ENCODE measurements around the gene COX8A. TPM values are rescaled to one million over a fixed set of nuclear protein-coding genes. Genes with fewer than 3 reads are reported as not detected.

The COX8A gene
- total and polyA plus RNA-seq, 4 donors: 149 to 779 (median 514) TPM

- Histone ChIP-seq H3K36me3 (ENCODE audit: control insufficient read depth in 4 of 4, insufficient read depth in 4 of 4, low read length in 4 of 4) (no peaks in the 10 kb centered on the region), H3K27me3 (ENCODE audit: control insufficient read depth in 3 of 3, insufficient read depth in 3 of 3, low read length in 2 of 3) (no peaks in the 10 kb centered on the region), H3K4me1 (ENCODE audit: control insufficient read depth in 5 of 5, insufficient read depth in 5 of 5, low read length in 5 of 5) (peaks cover 0 to 15% (median 0%) of the 10 kb centered on the region in 5 donors), H3K4me3 (no peak overlapping the region), H3K9ac (ENCODE audit: insufficient read depth in 1 of 2, low read length in 2 of 2) (no peak overlapping the region), H3K27ac (ENCODE audit: low read depth in 1 of 2, low read length in 1 of 2) (no peak overlapping the region), H3K9me3 (ENCODE audit: control insufficient read depth in 4 of 4, insufficient read depth in 3 of 4, low read length in 3 of 4) (no peaks in the 10 kb centered on the region)
- TF ChIP-seq CTCF (IDR thresholded peaks at IDR 0.05; ENCODE audit: control extremely low read depth, extremely low read depth): no peak
- DNase-seq (no peak), ATAC-seq (ENCODE audit: insufficient read depth, low FRiP score) (no peak)
- WGBS, 2 donors: 85 to 87% methylated on average over 21 to 22 of the region's 22 CpGs
Observed at GRCh38 chr11:64020976-64021756, 46.7 kb downstream of the COX8A start.

DNA sequence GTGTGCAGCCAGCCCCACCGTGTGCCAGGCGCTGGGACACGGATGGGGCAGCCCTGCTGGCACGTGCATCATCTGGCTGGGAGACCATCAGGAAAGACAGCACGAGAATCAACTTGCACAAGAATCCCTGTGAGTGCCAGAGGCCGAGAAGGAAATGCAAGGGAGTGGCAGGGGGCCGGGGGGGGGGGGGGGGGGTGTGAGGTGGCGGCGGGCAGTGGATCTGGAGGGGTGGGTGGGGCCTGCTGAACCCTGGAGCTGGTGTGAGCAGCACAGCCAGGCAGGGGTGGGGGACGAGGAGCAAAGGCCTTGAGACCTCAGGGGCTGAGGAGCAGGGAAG, 47.3 kb downstream of the COX8A start:
- ATAC-seq (ENCODE audit: insufficient read depth, low FRiP score) (no peak), DNase-seq (no peak)
- 43 to 61% methylated on average over 7 to 9 of the region's 10 CpGs for WGBS, 2 donors
- TF ChIP-seq CTCF (IDR thresholded peaks at IDR 0.05; ENCODE audit: control extremely low read depth, extremely low read depth): no peak
- H3K9me3 ChIP-seq (ENCODE audit: control insufficient read depth in 4 of 4, insufficient read depth in 3 of 4, low read length in 3 of 4): no peaks in the 10 kb centered on the region
- no peak overlapping the region for H3K9ac ChIP-seq (ENCODE audit: insufficient read depth in 1 of 2, low read length in 2 of 2)
- peaks cover 0 to 15% (median 0%) of the 10 kb centered on the region in 5 donors for H3K4me1 ChIP-seq (ENCODE audit: control insufficient read depth in 5 of 5, insufficient read depth in 5 of 5, low read length in 5 of 5)
- no peaks in the 10 kb centered on the region for H3K27me3 ChIP-seq (ENCODE audit: control insufficient read depth in 3 of 3, insufficient read depth in 3 of 3, low read length in 2 of 3)
- H3K27ac ChIP-seq (ENCODE audit: low read depth in 1 of 2, low read length in 1 of 2): no peak overlapping the region
- H3K4me3 ChIP-seq: no peak overlapping the region
- no peaks in the 10 kb centered on the region for H3K36me3 ChIP-seq (ENCODE audit: control insufficient read depth in 4 of 4, insufficient read depth in 4 of 4, low read length in 4 of 4)

- Histone ChIP-seq H3K9ac (ENCODE audit: insufficient read depth in 1 of 2, low read length in 2 of 2) (no peak overlapping the region), H3K4me1 (ENCODE audit: control insufficient read depth in 5 of 5, insufficient read depth in 5 of 5, low read length in 5 of 5) (peaks cover 0 to 14% (median 0%) of the 10 kb centered on the region in 5 donors), H3K4me3 (no peak overlapping the region), H3K36me3 (ENCODE audit: control insufficient read depth in 4 of 4, insufficient read depth in 4 of 4, low read length in 4 of 4) (no peaks in the 10 kb centered on the region), H3K27ac (ENCODE audit: low read depth in 1 of 2, low read length in 1 of 2) (no peak overlapping the region), H3K9me3 (ENCODE audit: control insufficient read depth in 4 of 4, insufficient read depth in 3 of 4, low read length in 3 of 4) (no peaks in the 10 kb centered on the region), H3K27me3 (ENCODE audit: control insufficient read depth in 3 of 3, insufficient read depth in 3 of 3, low read length in 2 of 3) (no peaks in the 10 kb centered on the region)
- no peak for TF ChIP-seq CTCF (IDR thresholded peaks at IDR 0.05; ENCODE audit: control extremely low read depth, extremely low read depth)
- WGBS, 2 donors: 84 to 88% methylated on average over 14 of the region's 14 CpGs
- DNase-seq (no peak), ATAC-seq (ENCODE audit: insufficient read depth, low FRiP score) (no peak)
Observed at GRCh38 chr11:64022125-64022784, 47.8 kb downstream of the COX8A start.

All from lung (tissue), 12 donors.